PC-3 (cell line): Measurements from ENCODE around the gene CDC42BPB. TPM values are rescaled to one million over a fixed set of nuclear protein-coding genes. Genes with fewer than 3 reads are reported as not detected.

Source experiments
- ATAC-seq: fragments of 200-7000 bp; cut with Tn5 transposase; 2 replicates; pipeline ENCODE4 v1.9.1; 2020; ENCODE audit warnings: mild to moderate bottlenecking, moderate library complexity
- BruUV-seq: library from RNA; stranded (reverse); fragments of 400-500 nt; replicated peaks from 2 replicates; lab custom pipeline; 2021; lab: Mats Ljungman, UMichigan
- CTCF ChIA-PET: fragments of 300-600 bp; sonication (Branson Sonifier 250); formaldehyde crosslinking; loops from one replicate; lab custom pipeline; 2022; ENCODE audit warnings: antibody characterized with exemption; lab: Charles Lee
- POLR2A ChIA-PET: fragments of 300-600 bp; sonication (Branson Sonifier 250); formaldehyde crosslinking; loops from one replicate; lab custom pipeline; 2022; ENCODE audit warnings: antibody characterized with exemption; ENCODE audit not compliant: unreplicated experiment; lab: Charles Lee
- DNase-seq: peaks from one replicate; pipeline ENCODE4 v3.0.0-alpha.2; 2015
- H2AFZ ChIP-seq: fragments of 300-600 bp; sonication (generic); 2 replicates; pipeline ENCODE4 v1.6.0; 2016; ENCODE audit warnings: antibody characterized with exemption, low read length
- H3F3A ChIP-seq: fragments of 300-600 bp; sonication (generic); one replicate; pipeline ENCODE4 v1.6.0; 2017; ENCODE audit warnings: antibody characterized with exemption, low read length, control low read depth, mild to moderate bottlenecking; ENCODE audit not compliant: unreplicated experiment
- H3K27ac ChIP-seq: fragments of 300-600 bp; sonication (generic); 2 replicates; pipeline ENCODE4 v1.5.1; 2016; ENCODE audit warnings: mild to moderate bottlenecking, low read length
- H3K27me3 ChIP-seq: fragments of 300-600 bp; sonication (generic); 2 replicates; pipeline ENCODE4 v1.6.1; 2016; ENCODE audit warnings: low read length, mixed read lengths
- H3K36me3 ChIP-seq: fragments of 300-600 bp; sonication (generic); 2 replicates; pipeline ENCODE4 v1.6.1; 2016; ENCODE audit warnings: low read depth, mixed run types, low read length, mixed read lengths
- H3K4me1 ChIP-seq: fragments of 300-600 bp; sonication (generic); 2 replicates; pipeline ENCODE4 v1.5.1; 2016; ENCODE audit warnings: low read length; ENCODE audit not compliant: insufficient read depth
- H3K4me2 ChIP-seq: fragments of 300-600 bp; sonication (generic); 2 replicates; pipeline ENCODE4 v1.6.0; 2016; ENCODE audit warnings: low read length
- H3K4me3 ChIP-seq: fragments of 300-600 bp; sonication (generic); 2 replicates; pipeline ENCODE4 v1.5.1; 2016; ENCODE audit warnings: mild to moderate bottlenecking, low read length, mixed read lengths
- H3K79me2 ChIP-seq: fragments of 300-600 bp; sonication (generic); 2 replicates; pipeline ENCODE4 v1.6.1; 2017; ENCODE audit warnings: low read length, mixed read lengths
- H3K9ac ChIP-seq: fragments of 300-600 bp; sonication (generic); 2 replicates; pipeline ENCODE4 v1.6.0; 2016; ENCODE audit warnings: mild to moderate bottlenecking, low read length
- H3K9me2 ChIP-seq: fragments of 300-600 bp; sonication (generic); replicated peaks from 2 replicates; pipeline ENCODE4 v1.6.1; 2016; ENCODE audit warnings: mixed run types, low read length, mixed read lengths
- H3K9me3 ChIP-seq: fragments of 300-600 bp; sonication (generic); 2 replicates; pipeline ENCODE4 v1.6.1; 2016; ENCODE audit warnings: low read length, mixed read lengths
- H4K20me1 ChIP-seq: fragments of 300-600 bp; sonication (generic); 2 replicates; pipeline ENCODE4 v1.6.1; 2016; ENCODE audit warnings: low read length, mixed read lengths
- CTCF ChIP-seq: fragments of 300-600 bp; sonication (generic); conservative IDR thresholded peaks from 2 replicates; pipeline ENCODE4 v1.5.1; 2017; ENCODE audit warnings: antibody characterized with exemption, low read depth, mild to moderate bottlenecking, low read length
- EZH2 ChIP-seq: fragments of 300-600 bp; sonication (generic); IDR thresholded peaks from one replicate; pipeline ENCODE4 v1.6.1; 2017; ENCODE audit warnings: antibody characterized with exemption, mild to moderate bottlenecking, low read length; ENCODE audit not compliant: unreplicated experiment
- EZH2phosphoT487 ChIP-seq: fragments of 300-600 bp; sonication (generic); IDR thresholded peaks from 2 replicates; pipeline ENCODE4 v1.6.1; 2018; ENCODE audit warnings: mild to moderate bottlenecking, antibody characterized with exemption, low read length, borderline replicate concordance
- intact Hi-C: fragments of 100-400 bp; cut with micrococcal nuclease; formaldehyde crosslinking; loops from 2 replicates; pipeline ENCODE4 v1.9.0; 2023
- total RNA-seq: library from RNA; depleted of rRNA; stranded (reverse); fragments of >200 nt; gene quantifications from 2 replicates; pipeline ENCODE4 v1.2.3, GENCODE V29; 2014

The CDC42BPB gene
- total RNA-seq, 1 experiment from 2014 or later, result 73.0 TPM

DNA sequence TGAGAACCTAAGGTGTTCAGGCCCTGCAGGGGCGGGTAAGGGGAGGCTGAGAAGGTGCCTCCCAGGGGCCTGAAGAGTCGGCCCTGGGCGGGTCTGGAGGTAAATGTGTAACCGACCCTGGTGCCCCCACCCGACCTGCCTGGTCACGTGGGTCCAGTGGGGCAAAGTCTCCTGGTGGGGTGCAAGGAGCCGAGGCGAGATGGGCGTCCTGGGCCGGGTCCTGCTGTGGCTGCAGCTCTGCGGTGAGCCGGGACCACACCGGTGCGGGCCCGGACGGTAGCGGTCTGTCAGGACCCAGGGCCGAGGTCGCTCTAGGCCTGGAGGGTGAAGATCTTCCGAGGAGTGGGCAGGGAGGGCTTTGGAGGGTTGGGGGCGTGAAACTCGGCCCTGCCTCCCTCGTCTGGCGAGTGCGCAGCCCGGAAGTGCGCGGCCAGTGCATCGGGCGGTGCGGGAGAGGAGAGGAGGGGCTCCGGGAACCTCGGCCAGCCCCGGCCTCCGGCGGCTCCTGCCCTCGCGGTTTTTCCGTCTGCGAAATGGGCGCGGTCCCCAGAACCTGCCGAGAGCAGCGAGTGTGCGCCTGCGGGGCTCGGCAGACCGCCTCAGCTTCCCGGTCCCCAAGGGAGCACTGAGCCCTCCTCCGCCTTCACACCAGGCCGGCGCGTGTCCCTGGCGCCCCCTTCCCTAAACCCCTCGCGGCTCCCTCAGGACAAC lies 134.7 kb downstream of the CDC42BPB start, which contains the start of gene AMN:
TSS of gene AMN (plus strand) at position 174 of the 711 bp plus-strand sequence. CDS start at position 200, 26 bp downstream.
- TF ChIP-seq CTCF, result no peak
- TF ChIP-seq EZH2phosphoT487, result no peak
- TF ChIP-seq EZH2, result no peak
- DNase-seq, result no peak
- Histone ChIP-seq H3K9me3 (0 out of 2 replicates have a peak, but pooled peaks cover 5% of the 10 kb centered on the region), H2AFZ (no peak within 1 kb of the TSS), H3K4me3 (no peak within 1 kb of the TSS), H3K4me2 (no peak within 1 kb of the TSS), H3F3A (no peaks in the 10 kb centered on the region), H3K4me1 (no peaks in the 10 kb centered on the region), H3K79me2 (no peaks in the 10 kb centered on the region), H3K36me3 (no peaks in the 10 kb centered on the region), H4K20me1 (no peaks in the 10 kb centered on the region), H3K27ac (no peak within 1 kb of the TSS), H3K9me2 (no peaks in the 10 kb centered on the region), H3K9ac (no peak within 1 kb of the TSS), H3K27me3 (no peaks in the 10 kb centered on the region)
- intact Hi-C loops, result no loop called here
- BruUV-seq, result no TSS peak
- CTCF ChIA-PET, result no interaction called here
- POLR2A ChIA-PET, result no interaction called here
- ATAC-seq, result no peak

DNA sequence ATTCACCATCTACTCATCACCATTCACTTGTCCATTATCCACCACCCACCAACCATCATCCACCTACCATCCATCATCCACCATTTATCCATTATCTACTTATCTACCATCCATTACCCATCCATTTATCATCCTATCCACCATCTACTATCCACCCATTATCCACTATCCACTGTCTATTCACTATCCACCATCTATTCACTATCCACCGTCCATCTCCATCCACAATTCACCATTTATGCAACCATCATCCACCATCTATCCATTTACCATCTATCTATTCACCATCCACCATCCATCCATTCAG lies 136.4 kb downstream of the CDC42BPB start:
- no peak overlapping the region for H3K27ac ChIP-seq
- DNase-seq (no peak), ATAC-seq (no peak)
- ChIA-PET POLR2A (no interaction called here), CTCF (no interaction called here)
- no peaks in the 10 kb centered on the region for H3K27me3 ChIP-seq
- H4K20me1 ChIP-seq, result no peaks in the 10 kb centered on the region
- no peaks in the 10 kb centered on the region for H3K36me3 ChIP-seq
- intact Hi-C loops, result no loop called here
- no peaks in the 10 kb centered on the region for H3K79me2 ChIP-seq
- H3K9me3 ChIP-seq, result 0 out of 2 replicates have a peak, but pooled peaks cover 5% of the 10 kb centered on the region
- no peaks in the 10 kb centered on the region for H3K9me2 ChIP-seq
- H3K4me2 ChIP-seq, result no peak overlapping the region
- BruUV-seq, result no TSS peak
- no peak overlapping the region for H3K9ac ChIP-seq
- H3K4me1 ChIP-seq, result no peaks in the 10 kb centered on the region
- no peaks in the 10 kb centered on the region for H3F3A ChIP-seq
- no peak overlapping the region for H3K4me3 ChIP-seq
- no peak overlapping the region for H2AFZ ChIP-seq
- TF ChIP-seq EZH2phosphoT487 (no peak), EZH2 (no peak)

DNA sequence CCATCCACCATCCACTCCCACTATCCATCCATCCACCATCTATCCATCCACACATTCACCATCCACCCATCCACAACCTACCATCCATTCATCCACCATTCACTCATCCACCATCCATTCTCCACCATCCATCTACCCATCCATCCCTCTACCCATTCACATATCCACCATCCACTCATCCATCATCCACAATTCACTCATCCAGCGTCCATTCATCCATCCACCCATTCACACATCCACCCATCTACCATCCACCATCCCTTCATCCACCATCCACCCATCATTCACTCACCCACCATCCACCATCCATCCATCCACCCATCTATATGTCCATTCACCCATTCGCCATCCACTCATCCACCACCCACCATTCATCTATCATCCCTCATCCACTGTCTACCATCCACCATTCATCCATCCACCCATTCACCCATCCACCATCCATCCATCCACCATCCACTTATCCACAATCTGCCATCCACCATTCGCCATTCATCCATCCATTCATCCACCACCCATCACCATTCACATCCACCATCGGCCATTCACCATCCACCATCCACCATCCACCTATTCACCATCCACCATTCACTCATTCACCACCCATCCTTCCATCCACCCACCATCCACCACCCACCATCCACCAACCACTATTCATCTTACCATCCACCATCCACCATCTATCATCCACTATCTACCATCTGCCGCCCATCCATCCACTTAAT lies 136.9 kb downstream of the CDC42BPB start:
- CTCF ChIA-PET, result no interaction called here
- Histone ChIP-seq H3K9ac (no peak overlapping the region), H3K27ac (no peak overlapping the region), H2AFZ (no peak overlapping the region), H3K4me1 (no peaks in the 10 kb centered on the region), H4K20me1 (no peaks in the 10 kb centered on the region), H3K79me2 (no peaks in the 10 kb centered on the region), H3K9me2 (no peaks in the 10 kb centered on the region), H3K36me3 (no peaks in the 10 kb centered on the region), H3K4me3 (no peak overlapping the region), H3F3A (no peaks in the 10 kb centered on the region), H3K27me3 (no peaks in the 10 kb centered on the region), H3K4me2 (no peak overlapping the region), H3K9me3 (0 out of 2 replicates have a peak, but pooled peaks cover 5% of the 10 kb centered on the region)
- POLR2A ChIA-PET, result no interaction called here
- intact Hi-C loops, result no loop called here
- ATAC-seq, result no peak
- no TSS peak for BruUV-seq
- no peak for DNase-seq
- TF ChIP-seq EZH2 (no peak), CTCF (no peak), EZH2phosphoT487 (no peak)
